H1 (cell line): ENCODE data around the gene EED. TPM values are rescaled to one million over a fixed set of nuclear protein-coding genes. Genes with fewer than 3 reads are reported as not detected.

Experiments
- CTCF ChIA-PET: fragments of 300-600 bp; sonication (Branson Sonifier 250); formaldehyde crosslinking; loops from one replicate; lab custom pipeline; 2021; ENCODE audit not compliant: partially characterized antibody; lab: Charles Lee
- POLR2A ChIA-PET: fragments of 300-600 bp; sonication (Branson Sonifier 250); formaldehyde crosslinking; loops from one replicate; lab custom pipeline; 2021; ENCODE audit warnings: inconsistent platforms; ENCODE audit not compliant: partially characterized antibody; lab: Charles Lee
- DNase-seq, 2 experiments: peaks; one replicate each; pipeline versions ENCODE4 v3.0.0 to v3.0.0-alpha.2; 2010 to 2022; ENCODE audit warnings: low spot score in 2 of 2, low read depth in 1 of 2, mixed read lengths in 1 of 2
- FAIRE-seq: peaks from 2 replicates; lab custom pipeline; 2011; peaks lifted over from hg19 to GRCh38; lab: Jason Lieb, UNC
- H2AFZ ChIP-seq: 2 replicates; pipeline ENCODE4 v1.8.1; 2012; ENCODE audit warnings: low read length, inconsistent platforms
- H2AK5ac ChIP-seq: 2 replicates; pipeline ENCODE4 v1.6.1; 2013; ENCODE audit warnings: low read depth, low read length
- H2BK120ac ChIP-seq: replicated peaks from 2 replicates; pipeline ENCODE3; 2013; ENCODE audit warnings: low read depth, low read length, inconsistent platforms
- H2BK12ac ChIP-seq: 2 replicates; pipeline ENCODE4 v1.6.1; 2013; ENCODE audit warnings: low read depth, low read length
- H2BK15ac ChIP-seq: 2 replicates; pipeline ENCODE4 v1.6.1; 2013; ENCODE audit warnings: low read length
- H2BK20ac ChIP-seq: 2 replicates; pipeline ENCODE4 v1.6.1; 2013; ENCODE audit warnings: low read length
- H2BK5ac ChIP-seq: 2 replicates; pipeline ENCODE4 v1.6.1; 2013; ENCODE audit warnings: low read depth, low read length
- H3K14ac ChIP-seq: 2 replicates; pipeline ENCODE4 v1.6.1; 2013; ENCODE audit warnings: inconsistent platforms; ENCODE audit not compliant: insufficient read length
- H3K18ac ChIP-seq: 2 replicates; pipeline ENCODE4 v1.6.1; 2013; ENCODE audit warnings: low read length; ENCODE audit errors: extremely low read depth
- H3K23ac ChIP-seq: 2 replicates; pipeline ENCODE4 v1.6.1; 2013; ENCODE audit warnings: inconsistent platforms; ENCODE audit not compliant: insufficient read length
- H3K23me2 ChIP-seq: 2 replicates; pipeline ENCODE4 v1.6.1; 2013; ENCODE audit warnings: low read depth, low read length
- H3K27ac ChIP-seq: 2 replicates; pipeline ENCODE4 v1.6.1; 2011; ENCODE audit warnings: low read depth, low read length, inconsistent platforms
- H3K27me3 ChIP-seq, 4 experiments: replicated peaks in 1 of 4; 1 replicate in 1 of 4; 2 replicates in 3 of 4; pipeline versions ENCODE4 v1.6.1 to v1.8.1; 2011 to 2013; ENCODE audit warnings: low read length in 3 of 4, mild to moderate bottlenecking in 3 of 4, inconsistent platforms in 2 of 4, mixed read lengths in 2 of 4, moderate library complexity in 1 of 4; ENCODE audit not compliant: control insufficient read depth in 3 of 4, insufficient read depth in 3 of 4; ENCODE audit errors: extremely low read depth in 1 of 4
- H3K36me3 ChIP-seq, 4 experiments: 2 replicates each; pipeline versions ENCODE4 v1.6.1 to v1.8.1; 2011 to 2013; ENCODE audit warnings: mild to moderate bottlenecking in 4 of 4, low read length in 3 of 4, moderate library complexity in 2 of 4, control low read depth in 1 of 4, inconsistent platforms in 1 of 4; ENCODE audit not compliant: insufficient read depth in 4 of 4, control insufficient read depth in 2 of 4
- H3K4ac ChIP-seq: replicated peaks from 2 replicates; pipeline ENCODE3; 2013; ENCODE audit warnings: low read length, low read depth, mixed read lengths, inconsistent platforms; ENCODE audit not compliant: insufficient read length
- H3K4me1 ChIP-seq, 4 experiments: replicated peaks in 1 of 4; 1 replicate in 1 of 4; 2 replicates in 3 of 4; pipeline versions ENCODE4 v1.6.1 to v1.8.1; 2011 to 2013; ENCODE audit warnings: low read length in 3 of 4, inconsistent platforms in 2 of 4, mixed read lengths in 1 of 4; ENCODE audit not compliant: insufficient read depth in 4 of 4, control insufficient read depth in 3 of 4
- H3K4me2 ChIP-seq, 2 experiments: 2 replicates each; pipeline versions ENCODE4 v1.6.1 to v1.8.1; 2011 to 2013; ENCODE audit warnings: low read depth in 2 of 2, low read length in 2 of 2, control low read depth in 1 of 2, inconsistent platforms in 1 of 2, mild to moderate bottlenecking in 1 of 2; ENCODE audit not compliant: insufficient read depth in 1 of 2
- H3K4me3 ChIP-seq, 4 experiments: fragments of 200-600, 300-600 bp in 1 of 4; sonication (generic), shearing (Covaris generic), sonication (Bioruptor Twin) in 1 of 4; 2 replicates each; pipeline versions ENCODE4 v1.5.1 to v1.8.1; 2011 to 2016; ENCODE audit warnings: low read length in 4 of 4, low read depth in 3 of 4, control low read depth in 2 of 4, inconsistent platforms in 2 of 4, mild to moderate bottlenecking in 2 of 4, mixed read lengths in 1 of 4, moderate library complexity in 1 of 4; ENCODE audit not compliant: insufficient read depth in 2 of 4; ENCODE audit errors: extremely low read depth in 1 of 4
- H3K56ac ChIP-seq: replicated peaks from 2 replicates; pipeline ENCODE3; 2013; ENCODE audit warnings: low read depth, mild to moderate bottlenecking, mixed read lengths, low read length, inconsistent platforms; ENCODE audit not compliant: insufficient read length
- H3K79me1 ChIP-seq: 2 replicates; pipeline ENCODE4 v1.6.1; 2013; ENCODE audit warnings: low read depth, low read length, control low read depth
- H3K79me2 ChIP-seq, 2 experiments: 2 replicates each; pipeline versions ENCODE4 v1.6.1 to v1.8.1; 2012 to 2013; ENCODE audit warnings: low read length in 2 of 2, mild to moderate bottlenecking in 2 of 2, inconsistent platforms in 1 of 2; ENCODE audit not compliant: insufficient read depth in 2 of 2, control insufficient read depth in 1 of 2
- H3K9ac ChIP-seq, 4 experiments: replicated peaks in 1 of 4; 1 replicate in 1 of 4; 2 replicates in 3 of 4; pipeline versions ENCODE4 v1.6.1 to v1.8.1; 2011 to 2013; ENCODE audit warnings: low read depth in 3 of 4, low read length in 3 of 4, control low read depth in 2 of 4, mild to moderate bottlenecking in 2 of 4, moderate library complexity in 2 of 4, inconsistent platforms in 1 of 4; ENCODE audit errors: extremely low read depth in 1 of 4
- H3K9me3 ChIP-seq, 2 experiments: 2 replicates each; pipeline versions ENCODE4 v1.6.1 to v1.8.1; 2012 to 2013; ENCODE audit warnings: mild to moderate bottlenecking in 2 of 2, moderate library complexity in 2 of 2, control low read depth in 1 of 2, inconsistent platforms in 1 of 2, low read depth in 1 of 2, low read length in 1 of 2, mixed read lengths in 1 of 2; ENCODE audit not compliant: insufficient read depth in 2 of 2
- H4K20me1 ChIP-seq, 2 experiments: replicated peaks in 1 of 2; 2 replicates each; pipeline versions ENCODE3 to v1.8.1; 2011 to 2013; ENCODE audit warnings: inconsistent platforms in 2 of 2, low read length in 2 of 2, mild to moderate bottlenecking in 1 of 2; ENCODE audit not compliant: insufficient read depth in 2 of 2, control insufficient read depth in 1 of 2
- H4K5ac ChIP-seq: 2 replicates; pipeline ENCODE4 v1.6.1; 2013; ENCODE audit warnings: low read length, low read depth, mixed read lengths, inconsistent platforms; ENCODE audit not compliant: insufficient read length
- H4K8ac ChIP-seq: 2 replicates; pipeline ENCODE4 v1.8.0; 2013; ENCODE audit warnings: mild to moderate bottlenecking, moderate library complexity, low read length, inconsistent platforms; ENCODE audit not compliant: insufficient read depth; ENCODE audit errors: extremely low read depth
- H4K91ac ChIP-seq: replicated peaks from 2 replicates; pipeline ENCODE3; 2013; ENCODE audit warnings: low read length, mixed read lengths, inconsistent platforms; ENCODE audit not compliant: insufficient read length
- CEBPB ChIP-seq: IDR thresholded peaks from 2 replicates; pipeline ENCODE4 v1.6.1; 2012; ENCODE audit warnings: low read depth, low read length
- NANOG ChIP-seq: IDR thresholded peaks from 2 replicates; pipeline ENCODE4 v1.6.1; 2011; ENCODE audit warnings: low read length, low read depth, mild to moderate bottlenecking, inconsistent platforms; ENCODE audit not compliant: insufficient read depth, poor library complexity, severe bottlenecking
- POLR2A ChIP-seq, 2 experiments: IDR thresholded peaks; 1 replicate in 1 of 2; 2 replicates in 1 of 2; pipeline ENCODE4 v1.6.1; 2011; ENCODE audit warnings: low read depth in 2 of 2, low read length in 2 of 2, mild to moderate bottlenecking in 2 of 2; ENCODE audit errors: control extremely low read depth in 1 of 2
- RFX5 ChIP-seq: IDR thresholded peaks from 2 replicates; pipeline ENCODE4 v1.6.1; 2011; ENCODE audit warnings: low read depth, low read length, improper control_type of control experiment, borderline replicate concordance
- SIN3A ChIP-seq, 2 experiments: IDR thresholded peaks in 1 of 2; conservative IDR thresholded peaks in 1 of 2; 2 replicates each; pipeline ENCODE4 v1.6.1; 2011 to 2012; ENCODE audit warnings: low read length in 2 of 2, improper control_type of control experiment in 1 of 2, low read depth in 1 of 2, mild to moderate bottlenecking in 1 of 2
- SIX5 ChIP-seq: IDR thresholded peaks from 2 replicates; pipeline ENCODE4 v1.6.1; 2011; ENCODE audit warnings: mild to moderate bottlenecking, low read depth, low read length
- SP1 ChIP-seq: IDR thresholded peaks from 2 replicates; pipeline ENCODE4 v1.6.1; 2011; ENCODE audit warnings: low read depth, low read length
- SP2 ChIP-seq: IDR thresholded peaks from 2 replicates; pipeline ENCODE4 v1.6.1; 2012; ENCODE audit warnings: mild to moderate bottlenecking, low read length, inconsistent platforms
- TAF1 ChIP-seq: IDR thresholded peaks from 2 replicates; pipeline ENCODE4 v1.6.1; 2011; ENCODE audit warnings: mild to moderate bottlenecking, low read depth, low read length
- TCF12 ChIP-seq: IDR thresholded peaks from 2 replicates; pipeline ENCODE4 v1.6.1; 2011; ENCODE audit warnings: low read depth, mild to moderate bottlenecking, low read length
- YY1 ChIP-seq: IDR thresholded peaks from 2 replicates; pipeline ENCODE4 v1.6.1; 2011; ENCODE audit warnings: low read depth, mild to moderate bottlenecking, low read length
- polyA plus RNA-seq, 7 experiments: library from polyadenylated mRNA; depleted of rRNA in 3 of 7; stranded (reverse) in 5 of 7; unstranded in 2 of 7; fragments of >200 nt in 5 of 7; fragments of 200-250 nt in 2 of 7; gene quantifications; 1 replicate in 5 of 7; 2 replicates in 1 of 7; 4 replicates in 1 of 7; pipeline versions ENCODE4 v1.2.1 to v1.2.3, GENCODE V29; 2011 to 2013; ENCODE audit warnings: missing spikeins in 2 of 7, mixed read lengths in 2 of 7
- total RNA-seq: library from RNA; stranded (reverse); fragmentation: NEBNext Ultra II Directional; extraction: Animal tissue kit (Norgen Biotek cat#: 25700); gene quantifications from 2 replicates; pipeline ENCODE4 v1.2.1, GENCODE V29; 2021
- TF ChIP-seq, protein P1 (sequence below): IDR thresholded peaks from 2 replicates; pipeline ENCODE4 v1.6.1; 2012; ENCODE audit warnings: inconsistent platforms
- TF ChIP-seq, protein P2 (sequence below): IDR thresholded peaks from 2 replicates; pipeline ENCODE4 v1.6.1; 2012; ENCODE audit warnings: low read length, inconsistent platforms

EED gene
- total and polyA plus RNA-seq, 2 of the 8 experiments (the other 6 are each of a cell fraction or from before 2014, with no cell fraction given): 12.6 to 26.9 TPM

DNA sequence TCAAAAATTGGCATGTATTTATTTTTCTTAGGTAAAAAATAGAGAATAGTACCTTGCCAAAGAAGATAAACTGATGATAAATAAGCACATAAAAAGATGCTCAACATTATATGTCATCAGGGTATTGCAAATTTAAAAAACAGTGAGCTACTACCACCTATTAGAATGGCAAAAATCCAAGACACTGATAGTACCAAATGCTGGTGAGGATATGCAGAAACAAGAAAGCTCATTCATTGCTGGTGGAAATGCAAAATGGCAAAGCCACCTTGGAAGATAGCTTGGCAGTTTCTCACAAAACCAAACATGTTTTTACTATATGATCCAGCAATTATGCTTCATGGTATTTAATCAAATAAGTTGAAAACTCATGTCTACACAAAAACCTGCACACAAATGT lies 46.4 kb upstream of the EED start:
- Histone ChIP-seq H4K5ac (no peak overlapping the region), H2BK12ac (no peak overlapping the region), H3K9me3 (no peaks in the 10 kb centered on the region), H2BK15ac (no peak overlapping the region), H3K4me3 (no peak overlapping the region), H3K4ac (no peak overlapping the region), H3K56ac (no peak overlapping the region), H3K23me2 (peaks cover 4% of the 10 kb centered on the region; the same call in 1 of the 2 replicates), H4K20me1 (no peaks in the 10 kb centered on the region), H3K36me3 (no peaks in the 10 kb centered on the region), H3K79me2 (no peaks in the 10 kb centered on the region), H3K4me1 (peaks cover 0 to 3% (median 0%) of the 10 kb centered on the region in 4 experiments; a peak in 1 of 7 replicates), H3K14ac (no peak overlapping the region), H2BK120ac (no peak overlapping the region), H3K27ac (no peak overlapping the region), H3K4me2 (no peak overlapping the region), H3K79me1 (no peaks in the 10 kb centered on the region), H4K8ac (no peak overlapping the region), H2BK20ac (no peak overlapping the region), H2AFZ (no peak overlapping the region), H3K27me3 (peaks cover 0 to 2% (median under 1%) of the 10 kb centered on the region in 4 experiments; a peak in 4 of 7 replicates), H2AK5ac (no peak overlapping the region), H2BK5ac (no peak overlapping the region), H4K91ac (no peak overlapping the region), H3K23ac (no peak overlapping the region), H3K18ac (no peak overlapping the region), H3K9ac (no peak overlapping the region)
- CTCF ChIA-PET: interaction anchor here (1.1 kb wide), 1 partner anchor 152 kb away, joined by 4 read pairs; no protein-coding TSS in a partner anchor
- FAIRE-seq (no peak), DNase-seq (no peak)
- POLR2A ChIA-PET: no interaction called here
- no peak for TF ChIP-seq SIN3A (conservative IDR thresholded peaks at IDR 0.05 in 1 of 2, IDR thresholded peaks at IDR 0.05 in 1 of 2; ENCODE audit: low read depth in 1 of 2, low read length in 2 of 2)
- TF ChIP-seq NANOG: no peak
- no peak for TF ChIP-seq TCF12
- no peak for TF ChIP-seq YY1
- TF ChIP-seq SIX5: no peak
- TF ChIP-seq SP2: no peak
- TF ChIP-seq, protein P1, sequence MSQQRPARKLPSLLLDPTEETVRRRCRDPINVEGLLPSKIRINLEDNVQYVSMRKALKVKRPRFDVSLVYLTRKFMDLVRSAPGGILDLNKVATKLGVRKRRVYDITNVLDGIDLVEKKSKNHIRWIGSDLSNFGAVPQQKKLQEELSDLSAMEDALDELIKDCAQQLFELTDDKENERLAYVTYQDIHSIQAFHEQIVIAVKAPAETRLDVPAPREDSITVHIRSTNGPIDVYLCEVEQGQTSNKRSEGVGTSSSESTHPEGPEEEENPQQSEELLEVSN: no peak
- no peak for TF ChIP-seq RFX5
- no peak for TF ChIP-seq CEBPB
- no peak for TF ChIP-seq POLR2A (IDR thresholded peaks at IDR 0.05; ENCODE audit: control extremely low read depth in 1 of 2, low read depth in 2 of 2, low read length in 2 of 2)
- TF ChIP-seq, protein P2, sequence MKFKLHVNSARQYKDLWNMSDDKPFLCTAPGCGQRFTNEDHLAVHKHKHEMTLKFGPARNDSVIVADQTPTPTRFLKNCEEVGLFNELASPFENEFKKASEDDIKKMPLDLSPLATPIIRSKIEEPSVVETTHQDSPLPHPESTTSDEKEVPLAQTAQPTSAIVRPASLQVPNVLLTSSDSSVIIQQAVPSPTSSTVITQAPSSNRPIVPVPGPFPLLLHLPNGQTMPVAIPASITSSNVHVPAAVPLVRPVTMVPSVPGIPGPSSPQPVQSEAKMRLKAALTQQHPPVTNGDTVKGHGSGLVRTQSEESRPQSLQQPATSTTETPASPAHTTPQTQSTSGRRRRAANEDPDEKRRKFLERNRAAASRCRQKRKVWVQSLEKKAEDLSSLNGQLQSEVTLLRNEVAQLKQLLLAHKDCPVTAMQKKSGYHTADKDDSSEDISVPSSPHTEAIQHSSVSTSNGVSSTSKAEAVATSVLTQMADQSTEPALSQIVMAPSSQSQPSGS: no peak
- TF ChIP-seq SP1: no peak
- TF ChIP-seq TAF1: no peak
